NCI-H2196 (cell line): Measurements from ENCODE around the gene SGIP1.
A peak's percentile ranks its signal among the peaks of the same experiment; 100 is the strongest.

Experiments used
- DNase-seq: peaks from one replicate; lab custom pipeline; 2025; ENCODE audit not compliant: unreplicated experiment; lab: John Stamatoyannopoulos, UW

Gene SGIP1

DNA sequence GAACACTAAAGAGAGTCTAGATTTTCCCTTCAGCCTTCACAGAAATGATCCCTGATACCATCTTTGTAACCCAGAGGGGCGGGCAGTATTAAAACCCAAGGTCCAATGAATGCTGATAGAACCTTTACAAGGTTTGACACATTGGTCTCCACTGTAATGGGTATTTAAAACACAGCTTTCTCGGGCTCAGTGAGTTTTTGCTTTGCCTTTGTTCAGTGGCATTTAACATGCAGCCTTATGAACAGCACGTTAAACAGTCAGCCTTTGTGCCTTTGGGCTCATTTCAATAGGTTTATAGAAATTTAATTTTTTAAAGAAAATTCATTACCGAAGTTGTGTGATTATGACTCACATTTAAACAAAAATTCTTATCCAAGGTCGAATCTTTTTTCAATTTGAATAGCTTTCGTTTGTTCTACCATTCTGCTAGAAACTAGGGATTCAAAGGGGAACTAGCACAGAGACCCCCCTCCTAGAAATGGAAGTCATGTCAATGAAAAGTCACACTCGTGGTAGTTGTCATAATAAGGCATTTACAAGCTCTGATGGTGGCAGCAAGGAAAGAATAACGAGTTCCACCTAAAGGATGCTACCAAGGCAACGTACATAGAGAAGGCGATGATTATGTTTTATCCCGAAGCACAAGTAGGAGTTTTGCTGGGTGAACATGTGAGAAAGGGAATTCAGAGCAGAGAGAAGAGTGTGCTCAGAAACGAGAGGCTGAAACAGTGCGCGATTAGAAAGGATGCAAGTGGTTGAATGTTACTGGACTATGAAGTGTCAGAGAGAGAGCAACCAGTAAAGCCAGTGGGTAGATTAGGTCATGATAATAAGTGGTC lies 66.2 kb downstream of the SGIP1 start:
- no peak for DNase-seq

- no peak for DNase-seq
Measured at GRCh38 chr1:66605419-66605997, 71.6 kb downstream of the SGIP1 start.

- DNase-seq = no peak
Measured at GRCh38 chr1:66606362-66607065, 72.6 kb downstream of the SGIP1 start.

- no peak for DNase-seq
Measured at GRCh38 chr1:66607458-66607857, 73.5 kb downstream of the SGIP1 start.

- no peak for DNase-seq
Measured at GRCh38 chr1:66613187-66613586, 79.2 kb downstream of the SGIP1 start.

DNA sequence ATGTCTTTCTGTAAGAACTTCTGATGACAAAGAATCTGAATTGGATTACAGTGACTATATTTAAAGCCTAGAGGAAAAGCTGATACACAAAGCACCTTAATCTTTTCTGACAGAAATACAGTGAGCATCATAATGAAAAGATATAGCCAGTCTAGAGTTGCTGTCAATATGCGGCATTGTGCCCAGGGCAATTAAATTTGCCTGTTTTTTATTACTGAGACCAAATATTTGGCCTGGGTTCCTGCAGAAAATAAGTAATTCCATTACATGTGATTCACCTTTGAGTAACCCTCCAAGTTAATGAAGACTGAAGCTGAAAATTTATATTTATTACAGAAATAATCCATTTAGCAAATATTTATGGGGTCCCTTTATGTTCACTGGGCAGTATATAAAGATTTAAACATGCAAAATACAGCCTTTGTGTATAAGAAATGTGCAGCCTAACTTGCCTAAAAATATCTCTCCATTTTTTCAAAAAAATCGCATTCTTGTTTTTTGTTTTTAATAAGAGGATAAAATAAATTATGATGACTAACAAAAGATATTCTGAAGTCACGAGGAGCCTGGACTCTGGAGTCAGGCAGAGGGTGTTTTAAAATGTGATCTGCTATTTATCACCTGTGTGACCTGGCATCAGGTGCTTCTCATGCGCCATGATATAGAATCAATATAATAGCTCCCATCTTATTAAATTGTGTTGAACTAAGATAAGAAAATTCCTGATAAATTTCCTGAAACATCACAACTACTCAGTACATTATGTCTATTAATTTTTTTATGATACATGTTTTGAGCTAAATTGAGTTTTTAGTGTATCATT lies 83.6 kb downstream of the SGIP1 start:
- no peak for DNase-seq

DNA sequence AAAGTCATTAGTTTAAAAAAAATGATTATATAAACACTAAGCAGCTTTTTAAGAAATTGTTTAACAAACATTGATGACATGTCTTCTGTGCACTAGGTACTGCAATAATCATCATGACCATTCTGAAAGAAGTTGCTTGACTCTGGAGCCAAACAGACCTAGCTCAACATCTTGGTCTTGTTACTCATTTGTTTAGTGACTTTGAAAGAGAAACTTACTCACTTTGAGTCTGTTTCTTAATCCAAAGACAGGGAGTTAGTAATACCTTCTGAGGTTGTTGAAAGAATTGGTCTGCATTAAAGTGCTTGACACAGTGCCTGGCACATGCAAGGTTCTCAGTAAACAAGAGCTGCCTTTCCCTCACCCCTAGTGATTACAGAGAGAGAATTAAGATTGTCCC lies 84.4 kb downstream of the SGIP1 start:
- no peak for DNase-seq

DNA sequence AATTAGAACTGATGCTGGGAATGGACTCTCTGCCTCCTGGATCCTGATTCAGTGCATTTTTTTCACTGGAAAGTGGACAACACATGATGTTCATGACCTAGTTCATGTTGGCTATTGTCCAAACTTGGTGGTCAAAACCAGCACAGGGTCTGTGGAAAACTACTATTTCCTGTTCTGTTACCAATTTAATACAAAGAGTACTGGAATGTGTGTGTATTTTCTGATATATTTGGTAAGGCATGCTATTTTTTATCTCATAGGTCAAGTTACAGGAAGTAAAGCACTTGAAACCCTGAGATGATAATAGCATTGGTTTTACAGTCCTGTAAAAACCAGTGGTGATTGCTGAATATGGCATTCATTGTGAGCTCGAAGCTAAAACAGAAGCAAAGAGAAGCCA lies 89.9 kb downstream of the SGIP1 start:
- peak; percentile 63 for DNase-seq

- no peak for DNase-seq
Measured at GRCh38 chr1:66624412-66625060, 90.6 kb downstream of the SGIP1 start.

DNA sequence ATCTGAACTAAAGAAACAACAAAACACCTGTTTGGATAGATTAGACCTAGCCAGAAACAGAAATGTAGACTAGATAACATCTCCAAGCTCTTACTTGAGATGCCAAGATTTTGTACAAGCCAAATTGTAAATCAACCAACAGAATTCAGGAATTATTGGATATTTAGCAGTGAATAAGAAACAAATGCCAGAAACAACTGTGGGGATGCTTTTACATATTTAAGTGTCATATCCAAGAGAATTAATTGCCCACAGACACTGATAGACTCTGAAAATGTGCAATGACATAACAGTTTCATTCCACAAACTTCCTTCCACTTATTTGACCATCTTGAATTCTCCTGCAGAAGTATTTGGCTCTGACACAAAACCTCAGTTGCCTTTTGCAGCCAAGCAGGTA lies 92.3 kb downstream of the SGIP1 start:
- DNase-seq = no peak

GRCh38 chr1:66628926-66629325 lies 95.0 kb downstream of the SGIP1 start:
- DNase-seq = no peak

DNA sequence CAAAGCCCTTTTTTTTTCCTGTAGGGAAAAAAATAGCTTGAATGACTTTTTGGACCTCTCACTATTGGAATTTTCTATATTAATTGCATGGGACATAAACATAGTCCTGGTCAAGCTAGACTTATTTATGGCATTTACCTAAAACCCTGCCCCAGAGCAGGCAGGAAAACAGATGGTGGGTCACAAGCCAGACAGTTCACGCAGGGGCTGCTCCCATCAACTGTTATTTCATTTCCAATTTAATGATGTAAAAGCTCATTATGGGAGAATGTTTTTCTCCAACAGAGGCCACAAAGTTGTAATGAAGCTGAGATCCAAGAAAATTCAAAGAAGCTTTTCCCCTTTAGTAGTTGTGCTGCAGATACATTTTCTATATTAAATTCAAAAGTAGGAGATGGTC lies 99.2 kb downstream of the SGIP1 start:
- DNase-seq = no peak

DNA sequence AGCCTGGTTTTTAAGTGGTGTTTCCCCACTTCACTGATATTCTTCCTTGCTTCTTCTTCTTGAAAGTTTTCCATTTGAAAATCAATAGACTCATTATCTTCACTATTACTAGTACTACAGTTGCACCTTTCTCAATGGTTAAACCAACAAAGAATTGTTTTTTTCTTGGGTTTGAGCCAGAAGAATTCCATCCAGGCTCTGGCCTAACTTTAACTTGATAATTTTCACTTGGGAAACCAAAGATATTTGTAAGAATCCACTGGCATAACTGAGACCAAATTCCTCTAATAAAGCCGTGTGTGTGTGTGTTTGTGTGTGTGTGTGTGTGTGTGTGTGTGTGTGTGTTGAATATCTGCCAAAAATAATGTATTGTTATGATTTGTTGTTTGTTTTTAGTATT lies 103.2 kb downstream of the SGIP1 start:
- no peak for DNase-seq

DNA sequence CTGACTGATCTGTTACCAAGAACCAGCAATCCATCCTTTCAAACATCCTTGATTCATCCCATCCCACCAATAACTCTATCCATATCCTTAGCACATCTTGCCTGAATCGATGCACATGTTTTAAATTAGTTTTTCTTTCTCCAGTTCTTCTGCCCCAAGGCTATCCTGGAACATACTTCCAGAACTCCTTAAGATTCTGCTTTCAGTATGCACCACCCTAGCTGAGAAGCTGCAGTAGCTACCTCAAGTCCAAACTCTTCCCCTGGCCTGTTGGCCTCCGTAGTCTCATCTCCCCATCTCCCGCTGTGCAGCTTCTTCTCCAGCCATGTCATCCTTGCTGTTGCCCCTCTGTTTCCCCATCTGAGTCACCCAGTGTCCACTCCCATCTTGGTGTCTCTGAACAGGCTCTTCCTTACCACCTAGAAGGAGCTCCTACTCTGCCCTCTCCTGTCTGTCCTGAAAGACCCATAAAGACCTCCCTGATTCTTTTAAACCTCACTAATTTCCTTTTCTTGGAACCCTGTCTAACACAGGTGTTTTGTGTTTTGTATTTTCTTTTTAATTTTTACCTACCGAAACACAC lies 108.0 kb downstream of the SGIP1 start:
- no peak for DNase-seq

- no peak for DNase-seq
Measured at GRCh38 chr1:66642992-66643391, 109.0 kb downstream of the SGIP1 start.

DNA sequence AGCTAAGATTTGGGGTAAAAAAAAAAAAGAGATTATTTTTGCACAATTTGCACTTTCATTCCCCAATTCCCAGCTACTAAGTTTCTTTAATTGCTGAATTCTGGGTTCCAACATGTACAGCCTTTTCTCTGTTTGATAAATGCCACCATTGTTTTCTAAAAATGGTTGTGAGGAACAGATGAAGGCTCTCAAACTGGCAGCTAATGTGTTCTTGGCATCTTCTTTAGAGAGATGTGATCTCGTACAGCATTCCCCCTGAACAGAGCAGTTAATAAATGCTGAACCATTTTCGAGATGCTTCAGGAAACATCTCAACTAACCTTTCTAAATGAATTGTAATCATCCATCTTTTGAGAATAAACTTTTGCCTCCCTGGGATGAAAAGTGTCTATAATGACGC lies 110.4 kb downstream of the SGIP1 start:
- DNase-seq = no peak

DNA sequence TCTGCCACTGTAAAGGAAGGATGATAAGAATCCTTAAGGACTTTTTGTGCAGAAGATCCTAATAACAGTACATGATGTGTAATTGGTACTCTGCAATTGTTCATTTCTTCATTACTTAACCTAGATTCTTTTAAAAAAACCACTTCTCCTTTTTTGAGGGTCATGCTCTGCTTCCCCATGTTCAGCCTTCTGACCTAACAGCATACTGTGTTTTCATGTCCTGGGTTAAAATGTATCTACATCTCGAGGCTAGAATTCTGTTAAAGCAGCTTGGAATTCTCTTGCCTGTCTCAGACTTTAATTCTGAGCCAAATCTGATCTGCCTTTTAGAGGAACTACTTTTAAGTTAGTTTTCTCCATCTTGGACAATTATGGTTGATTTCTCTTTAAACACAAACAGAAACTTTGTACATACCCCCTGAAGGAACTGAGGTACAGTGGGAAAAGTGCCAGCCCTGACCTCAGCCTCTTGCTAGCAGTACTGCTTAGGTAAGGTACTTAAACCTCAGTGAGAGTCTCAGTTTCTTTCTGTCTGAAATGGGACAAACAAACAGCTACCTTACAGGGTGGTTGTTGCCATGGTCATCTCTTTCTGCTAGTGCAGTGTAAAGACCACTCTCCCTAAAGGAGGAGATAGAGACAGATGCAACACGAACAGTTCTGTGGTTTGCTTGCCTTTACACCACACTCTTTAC lies 115.1 kb downstream of the SGIP1 start:
- no peak for DNase-seq

GRCh38 chr1:66652556-66652955 lies 118.6 kb downstream of the SGIP1 start:
- no peak for DNase-seq

GRCh38 chr1:66654643-66655042 lies 120.7 kb downstream of the SGIP1 start:
- no peak for DNase-seq

DNA sequence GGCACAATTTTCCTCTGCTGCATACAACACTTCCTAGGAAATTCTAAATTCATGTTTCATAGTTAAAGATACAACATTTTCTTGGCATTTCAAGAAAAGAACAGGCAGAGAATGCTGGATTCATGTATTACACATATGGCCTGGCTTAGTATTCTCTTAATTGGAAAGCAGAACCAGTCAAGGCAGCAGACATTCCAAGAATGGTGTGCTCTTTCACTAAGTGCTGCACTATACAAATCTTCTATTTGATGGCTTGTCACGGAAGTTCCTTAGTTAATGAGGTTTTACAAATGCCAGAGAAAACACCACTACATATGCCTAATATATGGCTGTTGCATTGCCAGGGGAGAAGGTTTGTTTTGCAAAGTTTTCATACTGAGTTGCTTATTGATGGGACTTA lies 137.5 kb downstream of the SGIP1 start:
- no peak for DNase-seq
